Right lobe of liver (tissue), 6 donors: ENCODE results near the gene CRYGN. TPM values are rescaled to one million over a fixed set of nuclear protein-coding genes. Genes with fewer than 3 reads are reported as not detected.

Source experiments
- ATAC-seq, 4 donors: fragments of 200-7000 bp; cut with Tn5 transposase; one replicate each; pipeline ENCODE4 v1.9.1; 2020; ENCODE audit warnings: mild to moderate bottlenecking in 4 of 4, moderate library complexity in 4 of 4
- DNase-seq, 3 donors: peaks; one replicate each; pipeline ENCODE4 v3.0.0-alpha.2; 2020
- H3K27ac ChIP-seq, 3 donors: fragments of 200-600 bp; one replicate each; pipeline ENCODE4 v1.8.0; 2022
- H3K27me3 ChIP-seq, 2 donors: fragments of 200-600 bp; one replicate each; pipeline ENCODE4 v1.8.0; 2022
- H3K36me3 ChIP-seq, 4 donors: fragments of 200-600 bp; sonication (generic) in 1 of 4; one replicate each; pipeline versions ENCODE4 v1.5.1 to v1.8.0; 2017 to 2022; ENCODE audit warnings: control low read depth in 1 of 4
- H3K4me1 ChIP-seq, 4 donors: fragments of 200-600 bp; sonication (generic) in 1 of 4; one replicate each; pipeline versions ENCODE4 v1.5.1 to v1.8.0; 2017 to 2022; ENCODE audit warnings: control low read depth in 1 of 4
- H3K4me3 ChIP-seq, 3 donors: fragments of 200-600 bp; one replicate each; pipeline ENCODE4 v1.8.0; 2022
- H3K9me3 ChIP-seq, 4 donors: fragments of 200-600 bp; sonication (generic) in 1 of 4; one replicate each; pipeline versions ENCODE4 v1.5.1 to v1.8.0; 2017 to 2022; ENCODE audit warnings: control low read depth in 1 of 4
- POLR2A ChIP-seq: fragments of 450-650 bp; IDR thresholded peaks from one replicate; pipeline ENCODE4 v1.6.1; 2017; ENCODE audit warnings: antibody characterized with exemption, mild to moderate bottlenecking
- WGBS: methylation state at CpG from one replicate; pipeline ENCODE4 v1.1.6; 2018; ENCODE audit warnings: low coverage, low lambda C conversion rate; ENCODE audit not compliant: insufficient coverage; ENCODE audit errors: missing lambda C conversion rate; 5-methylcytosine and 5-hydroxymethylcytosine counted together
- intact Hi-C, 2 donors: fragments of 100-400 bp; cut with DNase I; formaldehyde crosslinking; loops; one replicate each; pipeline versions ENCODE4 v1.11.2 to v1.14.1; 2022
- total RNA-seq, 6 experiments: library from RNA; depleted of rRNA in 2 of 6; stranded (reverse); fragments of >200 nt in 2 of 6; fragmentation: NEBNext Ultra II Directional in 3 of 6; extraction: Animal tissue kit (Norgen Biotek cat#: 25700) in 3 of 6; gene quantifications; one replicate each; pipeline versions ENCODE4 v1.1.0 to v1.2.4, GENCODE V29; 2016 to 2023
- TF ChIP-seq, protein P1 (sequence below), 4 donors: fragments of 200-600 bp in 3 of 4; fragments of 450-650 bp in 1 of 4; IDR thresholded peaks; one replicate each; pipeline versions ENCODE4 v1.5.1 to v1.8.0; 2016 to 2022; ENCODE audit warnings: antibody characterized with exemption in 4 of 4, mild to moderate bottlenecking in 2 of 4
- donor health status: DM: no; HTN: yes; CAD: no.
- donor health status: DM: no; HTN: no; CAD: no.
- donor health status: DM: no; HTN: no; CAD: no.
- donor health status: DM: no; HTN: yes; CAD: no.
- donor health status: DM: no; HTN: yes; CAD: no.

The CRYGN gene
- total RNA-seq, 6 experiments from 2014 or later: not detected

DNA sequence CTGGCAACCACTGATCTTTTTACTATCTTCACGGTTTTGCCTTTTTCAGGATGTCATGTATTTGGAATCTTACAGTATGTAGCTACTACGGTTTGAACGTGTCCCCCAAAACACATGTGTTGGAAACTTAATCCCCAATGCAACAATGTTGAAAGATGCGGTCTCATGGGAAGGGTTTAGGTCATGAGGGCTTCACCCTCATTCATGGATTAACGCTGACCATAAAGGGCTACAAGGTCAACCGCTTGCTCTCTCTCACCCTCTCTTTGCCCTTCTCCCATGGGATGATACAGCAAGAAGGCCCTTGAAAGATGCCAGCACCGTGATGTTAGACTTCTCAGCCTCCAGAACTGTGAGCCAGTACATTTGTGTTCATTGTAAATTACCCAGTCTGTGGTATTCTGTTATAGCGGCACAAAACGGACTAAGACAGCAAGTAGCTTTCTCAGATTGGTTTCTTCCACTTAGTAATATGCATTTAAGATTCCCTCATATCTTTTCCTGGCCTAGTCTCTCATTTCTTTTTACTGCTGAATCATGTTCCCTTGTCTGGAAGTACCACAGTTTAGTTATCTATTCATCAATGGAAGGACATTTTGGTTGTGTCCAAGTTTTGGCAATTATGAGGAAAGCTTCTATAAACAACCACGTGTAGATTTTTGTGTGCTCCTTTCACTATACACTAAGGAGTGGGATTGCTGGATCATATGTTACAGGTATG lies 3.0 kb upstream of the CRYGN start:
- TF ChIP-seq POLR2A: no peak
- Histone ChIP-seq H3K4me1 (peaks cover 0 to 4% (median 0%) of the 10 kb centered on the region in 4 donors), H3K9me3 (no peaks in the 10 kb centered on the region), H3K27me3 (no peaks in the 10 kb centered on the region), H3K36me3 (no peaks in the 10 kb centered on the region), H3K4me3 (no peak overlapping the region), H3K27ac (no peak overlapping the region)
- no peak for DNase-seq
- intact Hi-C loops: no loop called here
- 88% methylated on average over 10 of the region's 10 CpGs for WGBS
- ATAC-seq: no peak

DNA sequence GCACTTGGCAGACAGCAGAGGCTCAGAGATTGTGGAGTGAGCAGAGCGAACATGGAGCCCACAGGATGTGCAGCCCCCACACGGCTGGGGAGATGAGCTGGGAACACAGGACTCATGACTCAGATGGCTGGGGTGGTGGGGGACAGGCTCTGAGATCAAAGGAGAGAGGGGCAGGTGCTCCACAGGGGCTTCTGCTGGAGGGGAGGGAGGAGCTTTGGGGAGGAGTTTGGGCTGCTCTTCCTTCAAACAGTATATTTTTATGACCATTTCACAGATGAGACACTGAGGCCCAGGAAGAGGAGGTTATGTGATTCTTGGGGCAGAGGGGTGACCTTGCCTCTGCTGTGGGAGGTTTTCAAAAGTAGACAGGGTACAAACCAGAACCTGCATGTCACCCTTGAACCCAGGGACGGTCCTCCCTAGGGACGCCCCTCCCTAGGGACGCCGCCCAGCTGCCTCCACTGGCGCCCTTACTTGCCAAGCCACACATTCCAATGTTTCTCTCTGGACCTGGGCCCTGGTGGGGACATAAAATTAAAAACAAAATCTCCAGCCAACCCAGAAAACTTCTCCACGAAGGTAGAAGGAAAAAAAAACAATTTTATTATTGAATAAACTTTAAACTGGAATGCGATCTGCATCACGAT lies 981 bp upstream of the CRYGN start:
- H3K4me3 ChIP-seq: no peak overlapping the region
- peaks cover 0 to 4% (median 0%) of the 10 kb centered on the region in 4 donors for H3K4me1 ChIP-seq
- TF ChIP-seq, protein P1, sequence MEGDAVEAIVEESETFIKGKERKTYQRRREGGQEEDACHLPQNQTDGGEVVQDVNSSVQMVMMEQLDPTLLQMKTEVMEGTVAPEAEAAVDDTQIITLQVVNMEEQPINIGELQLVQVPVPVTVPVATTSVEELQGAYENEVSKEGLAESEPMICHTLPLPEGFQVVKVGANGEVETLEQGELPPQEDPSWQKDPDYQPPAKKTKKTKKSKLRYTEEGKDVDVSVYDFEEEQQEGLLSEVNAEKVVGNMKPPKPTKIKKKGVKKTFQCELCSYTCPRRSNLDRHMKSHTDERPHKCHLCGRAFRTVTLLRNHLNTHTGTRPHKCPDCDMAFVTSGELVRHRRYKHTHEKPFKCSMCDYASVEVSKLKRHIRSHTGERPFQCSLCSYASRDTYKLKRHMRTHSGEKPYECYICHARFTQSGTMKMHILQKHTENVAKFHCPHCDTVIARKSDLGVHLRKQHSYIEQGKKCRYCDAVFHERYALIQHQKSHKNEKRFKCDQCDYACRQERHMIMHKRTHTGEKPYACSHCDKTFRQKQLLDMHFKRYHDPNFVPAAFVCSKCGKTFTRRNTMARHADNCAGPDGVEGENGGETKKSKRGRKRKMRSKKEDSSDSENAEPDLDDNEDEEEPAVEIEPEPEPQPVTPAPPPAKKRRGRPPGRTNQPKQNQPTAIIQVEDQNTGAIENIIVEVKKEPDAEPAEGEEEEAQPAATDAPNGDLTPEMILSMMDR (IDR thresholded peaks at IDR 0.05): no peak
- TF ChIP-seq POLR2A: no peak
- no peak for ATAC-seq
- no peaks in the 10 kb centered on the region for H3K27me3 ChIP-seq
- 52% methylated on average over 9 of the region's 10 CpGs for WGBS
- DNase-seq: no peak
- intact Hi-C loops: no loop called here
- no peaks in the 10 kb centered on the region for H3K9me3 ChIP-seq
- no peak overlapping the region for H3K27ac ChIP-seq
- H3K36me3 ChIP-seq: no peaks in the 10 kb centered on the region

DNA sequence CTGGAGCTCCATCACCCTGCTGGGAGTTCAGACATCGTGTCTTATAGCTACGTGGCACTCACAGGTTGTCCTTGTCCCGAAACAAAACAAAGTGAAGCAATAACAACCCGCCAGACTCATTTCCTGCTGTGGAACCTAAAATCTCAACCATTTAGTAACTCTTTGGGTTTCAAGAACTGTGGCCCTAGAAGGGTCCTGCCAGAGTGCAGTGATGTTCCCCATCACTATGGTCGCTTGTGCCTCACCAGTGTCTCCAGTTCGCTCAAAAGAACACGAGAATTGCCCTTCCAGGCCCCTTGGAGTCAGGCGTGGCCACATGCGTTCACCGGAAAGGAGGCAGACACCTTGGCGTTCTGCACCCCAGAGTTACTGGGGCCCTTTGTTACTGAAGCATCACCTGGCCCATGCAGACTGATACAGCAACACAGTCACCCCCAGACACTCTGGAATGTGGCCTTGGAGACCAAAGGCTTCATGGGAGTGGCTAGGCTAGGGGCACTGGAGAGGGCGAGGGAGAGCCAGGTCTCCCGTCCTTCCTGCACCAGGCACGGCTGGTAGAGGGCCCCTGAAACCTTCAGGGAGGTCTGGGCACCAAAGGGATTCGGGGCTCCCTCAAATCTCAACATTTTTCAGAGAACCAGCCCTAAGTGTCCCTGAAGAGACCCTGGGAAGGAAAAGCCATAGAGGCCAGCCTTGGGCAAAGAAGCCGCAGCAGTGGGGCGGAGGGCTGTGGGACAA lies 908 bp downstream of the CRYGN start:
- Histone ChIP-seq H3K4me3 (no peak overlapping the region), H3K27me3 (no peaks in the 10 kb centered on the region), H3K36me3 (no peaks in the 10 kb centered on the region), H3K4me1 (peaks cover 0 to 4% (median 0%) of the 10 kb centered on the region in 4 donors), H3K27ac (no peak overlapping the region), H3K9me3 (no peaks in the 10 kb centered on the region)
- no peak for TF ChIP-seq POLR2A
- WGBS: 87% methylated on average over 4 of the region's 17 CpGs
- DNase-seq (no peak), ATAC-seq (no peak)
- intact Hi-C loops: no loop called here

DNA sequence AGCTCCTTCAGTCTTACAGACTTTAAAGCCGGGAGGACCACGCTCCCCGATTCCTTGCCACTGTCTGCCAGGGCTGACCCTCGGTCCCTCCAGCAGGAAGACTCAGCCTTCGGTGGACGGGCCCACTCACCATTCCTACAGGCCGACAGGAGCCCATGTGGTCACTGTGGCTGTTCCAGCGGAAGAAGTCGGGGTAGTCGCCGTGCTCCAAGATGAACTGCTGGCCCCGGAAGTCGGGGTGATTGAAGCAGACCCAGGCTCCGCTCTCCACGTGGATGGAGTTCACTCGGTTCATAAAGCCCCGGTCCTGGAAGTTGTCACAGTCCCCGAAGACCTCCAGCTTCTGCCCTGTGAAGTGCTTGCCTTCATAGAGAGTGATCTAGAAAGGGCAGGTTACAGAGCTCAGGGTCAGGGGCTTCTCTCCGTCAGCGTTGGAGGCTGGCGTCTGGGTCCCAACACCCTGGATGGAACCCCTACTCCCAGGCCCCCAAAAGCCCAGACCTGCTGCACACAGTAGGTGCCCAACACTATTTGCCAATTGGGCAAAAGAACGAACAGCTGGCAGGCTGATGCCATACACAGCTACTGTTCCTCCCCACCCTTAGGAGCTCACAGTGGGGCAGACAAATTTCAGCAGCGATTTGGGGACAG lies 1.9 kb downstream of the CRYGN start:
- Histone ChIP-seq H3K4me1 (peaks cover 0 to 4% (median 0%) of the 10 kb centered on the region in 4 donors), H3K4me3 (no peak overlapping the region), H3K27ac (no peak overlapping the region), H3K27me3 (no peaks in the 10 kb centered on the region), H3K9me3 (no peaks in the 10 kb centered on the region), H3K36me3 (no peaks in the 10 kb centered on the region)
- DNase-seq: no peak
- 77% methylated on average over 15 of the region's 23 CpGs for WGBS
- intact Hi-C loops: no loop called here
- TF ChIP-seq, protein P1 (IDR thresholded peaks at IDR 0.05): no peak
- TF ChIP-seq POLR2A: no peak
- ATAC-seq: no peak

DNA sequence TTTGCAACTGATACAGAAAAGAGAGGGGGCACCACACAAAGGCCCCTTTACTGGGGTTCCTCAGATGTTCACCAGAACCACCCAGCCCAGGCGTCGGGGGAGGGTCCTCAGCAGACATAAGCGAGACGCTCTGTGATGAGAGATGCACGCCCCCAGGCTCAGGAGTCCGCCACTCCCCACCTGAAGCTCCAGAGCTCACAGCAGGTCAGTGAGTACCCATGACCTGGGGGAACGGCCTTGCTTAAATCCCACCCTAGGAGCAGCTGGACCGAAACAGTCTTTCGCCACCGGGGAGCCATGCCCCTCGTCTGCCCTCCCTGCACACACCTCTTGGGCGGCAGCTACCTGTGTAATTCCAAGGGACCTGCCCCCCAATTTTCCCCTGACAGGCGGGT lies 2.8 kb downstream of the CRYGN start:
- WGBS: 80% methylated on average over 2 of the region's 13 CpGs
- Histone ChIP-seq H3K27me3 (no peaks in the 10 kb centered on the region), H3K36me3 (no peaks in the 10 kb centered on the region), H3K4me3 (no peak overlapping the region), H3K27ac (no peak overlapping the region), H3K4me1 (peaks cover 0 to 4% (median 0%) of the 10 kb centered on the region in 4 donors), H3K9me3 (no peaks in the 10 kb centered on the region)
- DNase-seq (no peak), ATAC-seq (no peak)
- intact Hi-C loops: no loop called here
- no peak for TF ChIP-seq POLR2A
- TF ChIP-seq, protein P1 (IDR thresholded peaks at IDR 0.05): no peak
